DMS153 (cell line): ENCODE results near the gene NRTN.
"Not testable (repeated sequence)": the region's sequence is repeated elsewhere in the genome, so short reads cannot be mapped to it uniquely, and the experiment has no call there.

ENCODE experiments used
- DNase-seq: peaks from one replicate; lab custom pipeline; 2025; lab: John Stamatoyannopoulos, UW

Gene NRTN

DNA sequence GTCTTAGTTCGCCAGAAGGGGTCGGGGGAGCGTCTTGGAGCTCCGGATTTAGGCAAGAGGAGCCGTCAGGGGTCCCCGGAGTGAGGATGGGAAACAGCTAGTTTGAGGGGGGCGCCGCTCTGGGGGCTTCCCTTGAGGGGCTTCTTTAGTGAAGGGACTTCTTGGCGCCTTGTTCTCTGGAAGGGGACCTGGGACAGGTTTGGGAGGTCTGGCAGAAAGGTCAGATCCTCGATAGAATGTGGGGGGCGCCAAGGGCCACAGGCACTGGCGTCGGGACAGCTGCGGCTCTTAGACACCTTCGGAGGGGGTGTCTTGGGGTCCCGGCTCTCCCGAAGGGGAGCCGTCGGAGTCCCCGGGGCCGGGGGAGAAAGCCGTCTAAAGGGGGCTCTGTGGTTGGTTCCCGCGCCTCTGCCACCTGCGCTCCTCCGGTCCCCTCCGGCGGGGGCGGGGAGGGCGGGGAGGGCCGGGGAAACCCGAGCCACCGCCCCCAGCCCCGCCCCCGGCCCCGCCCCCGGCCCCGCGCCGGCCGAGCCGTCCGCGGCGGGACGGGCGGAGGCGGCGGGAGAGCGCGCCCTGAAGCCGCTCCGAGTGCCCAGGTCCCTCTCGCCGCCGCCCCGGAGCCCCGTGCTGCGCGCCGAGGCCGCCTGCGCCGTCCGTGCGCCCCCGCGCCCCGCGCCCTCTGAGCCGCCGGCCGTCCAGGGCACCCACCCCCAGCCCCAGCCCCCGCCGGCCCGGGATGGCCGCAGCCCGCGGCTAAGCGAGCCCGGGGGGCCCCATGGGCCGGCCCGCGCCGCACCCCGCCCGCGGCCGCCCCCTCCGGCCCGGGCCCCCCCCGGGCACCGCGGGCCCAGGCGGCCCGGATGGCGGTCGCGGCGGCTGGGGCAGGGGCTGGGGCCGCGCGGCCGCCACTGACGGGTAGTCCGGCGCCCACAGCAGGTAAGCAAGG is at the start of gene NRTN:
TSS of gene NRTN (plus strand) at position 552 of the 946 bp plus-strand sequence. CDS start 19,099 bp downstream, outside the sequence.
- DNase-seq: no peak

GRCh38 chr19:5762608-5763217 is 42.2 kb upstream of the NRTN start:
- DNase-seq: no peak

DNA sequence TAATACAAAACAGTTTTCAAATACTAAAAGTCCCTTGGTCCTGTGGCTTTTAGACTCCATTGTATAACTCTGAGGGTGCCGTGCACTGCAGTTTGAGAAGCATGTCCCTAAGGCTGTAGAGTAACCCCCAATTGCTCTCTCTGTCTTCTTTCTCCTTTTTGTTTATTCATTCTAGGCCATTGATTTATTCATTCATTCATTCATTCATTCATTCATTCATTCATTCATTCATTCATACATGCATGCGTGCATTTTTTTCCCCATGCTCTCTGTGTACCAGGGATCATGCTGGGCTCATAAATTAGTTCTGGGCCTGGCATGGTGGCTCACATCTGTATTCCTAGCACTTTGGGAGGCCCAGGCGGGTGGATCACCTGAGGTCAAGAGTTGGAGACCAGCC is 39.6 kb upstream of the NRTN start:
- DNase-seq: no peak

DNA sequence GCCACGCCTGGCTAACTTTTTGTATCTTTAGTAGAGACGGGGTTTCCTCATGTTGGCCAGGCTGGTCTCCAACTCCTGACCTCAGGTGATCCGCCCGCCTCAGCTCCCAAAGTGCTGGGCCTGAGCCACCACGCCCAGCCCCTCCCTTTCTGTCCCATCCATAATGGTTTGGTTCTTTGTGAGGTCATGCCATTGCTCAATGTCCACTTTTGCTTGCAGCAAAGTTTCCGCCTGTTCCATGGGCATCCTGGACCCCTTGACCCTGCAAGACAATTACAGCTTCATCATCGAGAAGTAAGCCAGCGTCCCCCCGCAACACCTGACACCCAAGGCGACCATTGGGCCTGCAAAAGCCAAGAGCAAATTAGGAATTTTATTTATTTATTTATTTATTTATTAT is 36.9 kb upstream of the NRTN start:
- no peak for DNase-seq

DNA sequence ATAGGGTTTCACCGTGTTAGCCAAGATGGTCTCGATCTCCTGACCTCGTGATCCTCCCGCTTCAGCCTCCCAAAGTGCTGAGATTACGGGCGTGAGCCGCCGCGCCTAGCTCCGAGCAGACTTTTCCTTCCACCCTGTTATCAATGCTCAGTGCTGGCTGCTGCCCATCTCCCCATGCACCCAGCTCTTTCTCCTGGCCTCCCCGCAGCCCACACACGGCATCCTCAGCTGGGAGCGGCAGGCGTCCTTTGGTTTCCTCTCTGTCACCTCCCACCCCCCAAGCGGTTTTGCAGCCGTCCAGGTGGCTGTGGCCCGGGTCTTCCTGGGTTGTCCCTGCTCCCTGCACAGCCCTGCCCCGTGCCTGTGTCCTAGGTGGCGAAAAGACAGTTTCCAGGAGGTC is 32.5 kb upstream of the NRTN start:
- DNase-seq: no peak

GRCh38 chr19:5773276-5773675 is 31.6 kb upstream of the NRTN start:
- DNase-seq: no peak

DNA sequence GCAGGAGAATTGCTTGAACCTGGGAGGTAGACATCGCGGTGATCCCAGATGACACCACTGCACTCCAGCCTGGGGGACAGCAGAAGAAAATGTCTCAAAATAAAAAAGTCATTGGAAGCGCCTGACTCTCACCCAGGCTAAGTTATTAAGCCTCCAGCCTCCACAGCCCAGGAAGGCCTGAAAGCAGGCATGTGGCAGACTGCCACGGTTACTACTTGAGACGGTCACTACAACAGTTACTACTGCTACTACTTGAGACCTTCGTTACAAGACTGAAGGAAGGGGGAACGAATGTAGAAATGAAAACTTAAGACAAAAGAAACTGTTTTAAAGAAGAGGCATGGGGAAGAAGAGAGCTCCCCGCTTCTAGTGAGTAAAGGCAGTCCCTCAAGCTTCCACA is 29.9 kb upstream of the NRTN start:
- DNase-seq: no peak

DNA sequence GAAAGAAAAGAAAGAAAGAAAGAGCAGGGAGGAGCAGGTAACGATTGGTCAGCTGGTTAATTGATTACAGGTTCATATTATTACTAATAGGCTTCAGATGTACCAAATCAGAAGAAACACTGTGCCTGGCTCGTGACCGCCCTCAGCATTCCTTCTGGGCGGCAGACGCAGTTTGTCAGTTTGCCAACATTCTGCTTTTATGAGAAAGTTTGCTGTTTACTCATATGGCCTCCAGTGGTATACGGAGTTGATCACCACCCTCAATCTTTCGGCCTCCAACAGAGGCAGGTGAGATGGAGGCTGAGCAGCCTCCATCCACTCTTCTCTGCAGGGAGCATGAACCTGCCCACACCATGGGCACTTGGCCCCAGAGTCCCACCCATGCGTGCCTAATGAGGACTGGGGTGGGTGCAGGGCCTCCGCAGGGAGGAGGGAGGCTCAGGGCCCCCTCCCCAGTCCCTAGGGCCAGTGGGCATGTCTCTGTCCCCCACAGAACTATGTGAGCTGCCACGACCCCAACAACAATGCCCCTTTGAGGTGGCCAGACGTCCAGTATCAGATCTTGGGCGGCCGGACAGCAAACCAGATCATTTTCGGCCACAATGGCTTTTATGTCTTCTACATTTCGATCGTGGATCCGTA is 29.1 kb upstream of the NRTN start:
- no peak for DNase-seq

- DNase-seq: no peak
Measured at GRCh38 chr19:5778402-5778801, 26.5 kb upstream of the NRTN start.

DNA sequence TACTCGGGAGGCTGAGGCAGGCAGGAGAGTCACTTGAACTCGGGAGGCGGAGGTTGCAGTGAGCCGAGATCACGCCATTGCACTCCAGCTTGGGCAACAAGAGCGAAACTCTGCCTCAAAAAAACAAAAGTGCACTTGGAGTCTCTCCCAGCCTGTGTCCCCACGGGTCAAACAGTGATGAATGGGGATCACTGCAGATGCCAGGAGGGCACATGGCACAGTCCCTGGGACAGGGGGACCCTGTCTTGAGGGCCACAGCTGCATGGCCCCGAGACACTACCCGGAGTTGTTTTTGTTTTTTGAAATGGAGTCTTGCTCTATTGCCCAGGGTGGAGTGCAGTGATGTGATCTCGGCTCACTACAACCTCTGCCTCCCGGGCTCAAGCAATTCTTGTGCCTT is 24.0 kb upstream of the NRTN start:
- DNase-seq: not testable (repeated sequence)

GRCh38 chr19:5782322-5782721 is 22.5 kb upstream of the NRTN start:
- no peak for DNase-seq

GRCh38 chr19:5782945-5783919 is 21.6 kb upstream of the NRTN start:
- DNase-seq: no peak

DNA sequence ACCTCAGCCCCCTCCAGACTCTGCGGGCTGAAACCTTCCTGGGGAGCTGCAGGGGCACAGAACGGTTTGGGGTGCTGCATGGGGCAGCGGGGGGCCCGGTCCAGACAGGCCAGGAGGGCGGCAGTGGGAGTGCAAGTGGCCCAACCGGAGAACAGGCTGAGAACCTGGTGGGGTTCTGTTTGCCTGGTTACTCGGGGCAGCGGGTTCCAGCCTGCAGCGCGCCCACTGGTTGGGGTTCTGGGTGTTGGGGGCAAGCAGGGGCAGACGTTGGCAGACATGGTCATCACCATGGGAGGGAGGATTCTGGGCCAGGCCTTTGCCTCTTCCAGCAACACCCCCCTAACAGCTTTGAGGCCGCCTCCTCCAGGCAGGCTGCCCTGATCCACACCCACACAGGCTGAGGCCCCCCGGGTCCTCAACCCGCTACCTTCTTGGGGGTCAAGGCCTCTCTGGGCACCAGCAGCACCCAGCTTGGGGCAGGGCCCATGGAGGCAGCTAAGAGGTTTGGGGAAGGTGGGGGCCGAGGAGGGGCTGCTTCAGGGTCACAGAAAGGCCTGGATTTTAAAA is 20.2 kb upstream of the NRTN start, which contains the start of gene PRR22:
TSS of gene PRR22 (minus strand) at position 166 of the 567 bp plus-strand sequence. CDS start at position 80, 86 bp downstream.
- no peak for DNase-seq

- no peak for DNase-seq
Measured at GRCh38 chr19:5785423-5785822, 19.4 kb upstream of the NRTN start.

- no peak for DNase-seq
Measured at GRCh38 chr19:5786593-5787408, 18.1 kb upstream of the NRTN start.

- DNase-seq: no peak
Measured at GRCh38 chr19:5787409-5788182, 17.3 kb upstream of the NRTN start.

DNA sequence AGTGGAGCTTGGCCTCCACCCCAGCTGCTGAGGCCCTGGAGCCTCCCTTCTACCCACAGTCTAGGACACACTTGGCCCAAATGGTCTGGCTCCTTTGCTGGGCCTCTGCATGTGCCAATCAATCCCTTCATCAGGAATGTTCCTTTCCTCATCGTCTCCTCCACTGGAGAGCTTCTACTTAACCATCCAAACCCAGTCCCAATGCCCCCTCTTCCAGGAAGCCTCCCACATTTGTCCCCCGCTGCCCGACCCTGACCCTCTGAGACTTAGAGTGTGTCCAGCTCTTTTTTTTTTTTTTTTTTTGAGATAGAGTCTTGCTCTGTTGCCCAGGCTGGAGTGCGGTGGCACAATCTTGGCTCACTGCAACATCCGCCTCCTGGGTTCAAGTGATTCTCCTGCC is 16.4 kb upstream of the NRTN start:
- no peak for DNase-seq

GRCh38 chr19:5789351-5789761 is 15.5 kb upstream of the NRTN start:
- DNase-seq: no peak

DNA sequence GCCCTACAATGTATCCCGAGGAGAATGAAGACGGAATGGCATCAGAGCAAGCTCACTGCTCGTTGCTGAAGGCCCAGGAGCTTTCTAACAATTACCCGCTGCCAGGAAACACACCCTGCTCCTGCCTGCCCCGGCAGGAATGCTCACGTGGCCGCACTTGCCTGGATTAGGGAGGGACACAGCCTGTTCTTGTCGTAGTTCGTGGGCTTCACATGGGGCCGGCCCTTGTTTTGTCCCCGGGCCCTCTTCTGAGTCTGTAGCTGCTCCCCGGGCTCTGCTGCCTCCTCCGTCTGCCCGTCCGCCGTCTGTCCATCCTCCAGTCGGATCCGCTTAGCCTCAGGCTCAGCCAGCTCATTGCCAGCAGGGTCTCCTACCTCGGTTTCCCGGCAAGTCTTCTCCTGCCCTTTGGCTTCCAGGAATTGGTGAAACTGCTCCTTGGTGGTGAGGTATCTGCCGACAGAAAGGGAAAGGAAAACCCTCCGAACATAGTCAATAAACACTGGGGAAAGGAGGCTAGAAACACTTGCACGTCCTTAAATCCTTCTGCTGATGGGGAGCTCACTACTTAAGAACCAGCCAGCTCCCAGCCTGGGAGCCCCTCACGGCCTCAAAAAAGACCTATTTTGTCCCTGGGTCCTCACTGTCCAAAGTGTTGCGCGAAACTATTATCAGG is 14.8 kb upstream of the NRTN start:
- no peak for DNase-seq
